ENCODE results near the gene HOMEZ. TPM values are rescaled to one million over a fixed set of nuclear protein-coding genes. Genes with fewer than 3 reads are reported as not detected.

HOMEZ gene
- total RNA-seq, 4 donors from 2014 or later = 7.8 to 13.1 (median 8.5) TPM

DNA sequence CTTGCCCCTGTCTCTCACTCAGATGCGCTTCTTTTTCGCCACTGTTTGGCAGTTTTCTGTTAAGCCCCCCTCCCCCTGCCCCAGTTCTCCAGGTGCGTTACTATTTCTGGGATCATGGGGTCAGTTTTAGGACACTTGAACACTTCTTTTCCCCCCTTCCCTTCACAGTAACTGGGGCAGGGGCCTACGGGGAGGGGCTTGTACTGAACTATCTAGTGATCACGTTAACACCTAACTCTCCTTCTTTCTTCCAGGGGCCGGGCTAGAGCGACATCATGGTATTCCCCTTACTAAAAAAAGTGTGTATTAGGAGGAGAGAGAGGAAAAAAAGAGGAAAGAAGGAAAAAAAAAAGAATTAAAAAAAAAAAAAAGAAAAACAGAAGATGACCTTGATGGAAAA is 39.1 kb upstream of the HOMEZ start:
- Histone ChIP-seq H3K4me3 (no peak overlapping the region), H3K36me3 (peaks cover 27% of the 10 kb centered on the region), H3K27ac (no peak overlapping the region), H3K9me3 (no peaks in the 10 kb centered on the region), H3K4me1 (peaks cover 22% of the 10 kb centered on the region), H3K27me3 (no peaks in the 10 kb centered on the region)
- 85% methylated on average over 7 of the region's 7 CpGs for WGBS
- TF ChIP-seq, protein P1, sequence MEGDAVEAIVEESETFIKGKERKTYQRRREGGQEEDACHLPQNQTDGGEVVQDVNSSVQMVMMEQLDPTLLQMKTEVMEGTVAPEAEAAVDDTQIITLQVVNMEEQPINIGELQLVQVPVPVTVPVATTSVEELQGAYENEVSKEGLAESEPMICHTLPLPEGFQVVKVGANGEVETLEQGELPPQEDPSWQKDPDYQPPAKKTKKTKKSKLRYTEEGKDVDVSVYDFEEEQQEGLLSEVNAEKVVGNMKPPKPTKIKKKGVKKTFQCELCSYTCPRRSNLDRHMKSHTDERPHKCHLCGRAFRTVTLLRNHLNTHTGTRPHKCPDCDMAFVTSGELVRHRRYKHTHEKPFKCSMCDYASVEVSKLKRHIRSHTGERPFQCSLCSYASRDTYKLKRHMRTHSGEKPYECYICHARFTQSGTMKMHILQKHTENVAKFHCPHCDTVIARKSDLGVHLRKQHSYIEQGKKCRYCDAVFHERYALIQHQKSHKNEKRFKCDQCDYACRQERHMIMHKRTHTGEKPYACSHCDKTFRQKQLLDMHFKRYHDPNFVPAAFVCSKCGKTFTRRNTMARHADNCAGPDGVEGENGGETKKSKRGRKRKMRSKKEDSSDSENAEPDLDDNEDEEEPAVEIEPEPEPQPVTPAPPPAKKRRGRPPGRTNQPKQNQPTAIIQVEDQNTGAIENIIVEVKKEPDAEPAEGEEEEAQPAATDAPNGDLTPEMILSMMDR (IDR thresholded peaks at IDR 0.05) = no peak
- no peak for DNase-seq (ENCODE audit: low spot score in 2 of 2)

DNA sequence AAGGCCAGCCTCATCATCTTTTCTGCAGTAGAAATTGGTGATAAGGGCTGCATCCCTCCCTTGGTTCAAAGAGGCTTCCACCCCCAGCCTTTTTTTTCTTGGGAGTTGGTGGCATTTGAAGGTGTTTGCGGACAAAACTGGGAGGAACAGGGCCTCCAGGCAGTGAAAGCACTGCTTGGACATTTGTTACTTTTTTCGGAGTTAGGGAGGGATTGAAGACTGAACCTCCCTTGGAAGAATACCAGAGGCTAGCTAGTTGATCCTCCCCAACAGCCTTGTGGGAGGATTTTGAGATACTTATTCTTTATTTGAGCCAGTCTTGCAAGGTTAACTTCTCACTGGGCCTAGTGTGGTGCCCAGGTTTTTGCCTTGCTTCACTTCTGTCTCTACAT is 38.5 kb upstream of the HOMEZ start:
- H3K27me3 ChIP-seq = no peaks in the 10 kb centered on the region
- H3K4me3 ChIP-seq = no peak overlapping the region
- peaks cover 25% of the 10 kb centered on the region for H3K4me1 ChIP-seq
- no peak for DNase-seq (ENCODE audit: low spot score in 2 of 2)
- no peak overlapping the region for H3K27ac ChIP-seq
- no peaks in the 10 kb centered on the region for H3K9me3 ChIP-seq
- TF ChIP-seq POLR2A (IDR thresholded peaks at IDR 0.05) (no peak), EP300 (IDR thresholded peaks at IDR 0.05) (no peak), POLR2AphosphoS5 (IDR thresholded peaks at IDR 0.05) (no peak)
- TF ChIP-seq, protein P1 (IDR thresholded peaks at IDR 0.05) = no peak
- peaks cover 27% of the 10 kb centered on the region for H3K36me3 ChIP-seq
- 76% methylated on average over 2 of the region's 2 CpGs for WGBS

DNA sequence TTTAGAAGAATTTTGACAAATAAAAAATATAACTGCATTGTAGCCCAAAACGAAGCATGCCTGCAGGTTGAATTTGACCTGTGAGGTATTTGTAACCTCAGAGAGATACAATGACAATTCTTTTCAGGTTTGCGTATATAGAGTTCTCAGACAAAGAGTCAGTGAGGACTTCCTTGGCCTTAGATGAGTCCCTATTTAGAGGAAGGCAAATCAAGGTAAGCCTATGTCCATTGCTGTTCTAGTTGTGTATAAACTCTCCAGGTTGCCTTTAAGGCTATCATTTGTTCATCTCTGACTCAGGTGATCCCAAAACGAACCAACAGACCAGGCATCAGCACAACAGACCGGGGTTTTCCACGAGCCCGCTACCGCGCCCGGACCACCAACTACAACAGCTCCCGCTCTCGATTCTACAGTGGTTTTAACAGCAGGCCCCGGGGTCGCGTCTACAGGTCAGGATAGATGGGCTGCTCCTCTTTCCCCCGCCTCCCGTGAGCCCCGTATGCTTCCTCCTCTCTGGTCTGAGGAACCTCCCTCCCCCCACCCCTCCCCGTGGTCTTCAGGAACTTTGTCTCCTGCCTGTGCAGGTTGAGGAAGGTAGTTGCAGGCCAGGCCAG is 38.0 kb upstream of the HOMEZ start:
- Histone ChIP-seq H3K27me3 (no peaks in the 10 kb centered on the region), H3K4me1 (peaks cover 25% of the 10 kb centered on the region), H3K4me3 (no peak overlapping the region), H3K27ac (no peak overlapping the region), H3K36me3 (peaks cover 27% of the 10 kb centered on the region), H3K9me3 (no peaks in the 10 kb centered on the region)
- WGBS = 85% methylated on average over 18 of the region's 18 CpGs
- no peak for DNase-seq (ENCODE audit: low spot score in 2 of 2)
- TF ChIP-seq POLR2AphosphoS5 (IDR thresholded peaks at IDR 0.05) (no peak), EP300 (IDR thresholded peaks at IDR 0.05) (no peak), POLR2A (IDR thresholded peaks at IDR 0.05) (no peak)
- TF ChIP-seq, protein P1 (IDR thresholded peaks at IDR 0.05) = no peak

DNA sequence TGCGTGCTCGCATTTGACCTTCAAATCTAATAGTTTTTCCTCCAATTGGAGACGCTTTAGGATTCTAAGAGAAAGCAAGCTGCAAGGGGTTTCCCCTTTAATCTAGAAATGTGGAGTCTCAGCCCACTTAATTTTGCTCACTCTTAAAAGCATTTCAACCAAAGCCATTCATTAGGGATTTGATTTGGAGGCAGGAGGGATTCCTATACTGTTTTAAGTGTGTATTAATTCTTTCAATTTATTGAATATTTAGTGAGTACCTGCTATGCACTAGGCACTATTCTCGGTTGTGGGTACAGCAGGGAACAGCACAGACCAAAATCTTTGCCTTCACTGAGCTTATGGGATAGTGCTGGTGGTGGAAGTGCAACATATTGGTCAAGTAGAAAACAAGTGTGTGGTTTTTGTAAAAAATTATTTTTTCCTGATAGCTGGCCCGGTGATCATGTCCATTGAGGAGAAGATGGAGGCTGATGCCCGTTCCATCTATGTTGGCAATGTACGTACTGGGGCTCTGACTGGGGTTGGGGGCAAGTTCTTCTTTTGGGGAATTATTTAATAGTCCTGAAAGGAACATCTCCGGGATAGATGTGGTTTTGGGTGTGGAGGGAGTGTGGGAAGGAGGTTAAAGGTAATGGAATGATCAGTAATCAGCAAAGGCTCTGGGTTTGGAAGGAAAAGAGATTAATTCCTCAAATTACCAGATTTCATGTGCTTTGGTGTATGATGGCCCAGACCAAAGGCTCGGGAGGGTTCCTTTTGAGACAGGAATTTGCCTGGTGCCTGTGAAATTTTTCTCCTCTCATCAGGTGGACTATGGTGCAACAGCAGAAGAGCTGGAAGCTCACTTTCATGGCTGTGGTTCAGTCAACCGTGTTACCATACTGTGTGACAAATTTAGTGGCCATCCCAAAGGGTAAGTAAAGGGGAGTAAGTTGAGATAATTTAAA is 36.9 kb upstream of the HOMEZ start:
- H3K4me1 ChIP-seq = peaks cover 25% of the 10 kb centered on the region
- H3K27ac ChIP-seq = peak overlapping the region; percentile 98
- no peak for TF ChIP-seq EP300 (IDR thresholded peaks at IDR 0.05)
- no peak for TF ChIP-seq POLR2AphosphoS5 (IDR thresholded peaks at IDR 0.05)
- TF ChIP-seq POLR2A (IDR thresholded peaks at IDR 0.05) = no peak
- TF ChIP-seq, protein P1 (IDR thresholded peaks at IDR 0.05) = no peak
- H3K4me3 ChIP-seq = peak overlapping the region; percentile 97
- no peak for DNase-seq (ENCODE audit: low spot score in 2 of 2)
- peaks cover 27% of the 10 kb centered on the region for H3K36me3 ChIP-seq
- no peaks in the 10 kb centered on the region for H3K27me3 ChIP-seq
- no peaks in the 10 kb centered on the region for H3K9me3 ChIP-seq
- WGBS = 47% methylated on average over 10 of the region's 10 CpGs

All from suprapubic skin (tissue), 4 donors.